Measurements from ENCODE around the gene WNT10A.

The WNT10A gene

DNA sequence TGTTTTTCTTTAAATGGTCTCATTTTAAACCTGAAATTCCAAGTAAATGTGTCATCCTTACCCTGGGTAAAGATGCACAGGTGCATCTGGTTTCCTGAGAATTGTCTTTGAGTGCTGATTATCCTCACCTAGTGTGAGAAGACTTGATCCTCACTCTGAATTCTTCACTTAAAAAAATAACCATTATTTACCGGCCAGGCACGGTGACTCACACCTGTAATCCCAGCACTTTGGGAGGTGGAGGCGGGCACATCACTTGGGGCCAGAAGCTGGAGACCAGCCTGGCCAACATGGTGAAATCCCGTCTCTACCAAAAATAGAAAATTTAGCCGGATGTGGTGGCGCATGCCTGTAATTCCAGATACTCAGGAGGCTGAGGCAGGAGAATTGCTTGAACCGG, 30.9 kb upstream of the WNT10A start:
- no peaks in the 10 kb centered on the region for H3F3A ChIP-seq (ENCODE audit: insufficient read depth, low read length)
- no peaks in the 10 kb centered on the region for H3K9me2 ChIP-seq (ENCODE audit: low read depth, low read length)
- H3K27me3 ChIP-seq (ENCODE audit: insufficient read depth, low read length), result 0 out of 2 replicates have a peak, but pooled peaks cover 4% of the 10 kb centered on the region
- no peaks in the 10 kb centered on the region for H3K4me1 ChIP-seq (ENCODE audit: insufficient read depth, low read length, severe bottlenecking)
- no peak overlapping the region for H2AFZ ChIP-seq (ENCODE audit: low read length)
- no peak overlapping the region for H3K4me3 ChIP-seq (ENCODE audit: low read depth, low read length, poor library complexity, severe bottlenecking)
- no peak overlapping the region for H3K4me2 ChIP-seq (ENCODE audit: low read length)
- no peak overlapping the region for H3K27ac ChIP-seq (ENCODE audit: low read depth, low read length, poor library complexity, severe bottlenecking)
- H3K9me3 ChIP-seq (ENCODE audit: low read length), result peaks cover 3% of the 10 kb centered on the region; the same call in 1 of the 2 replicates
- H3K36me3 ChIP-seq (ENCODE audit: insufficient read depth, low read length), result no peaks in the 10 kb centered on the region
- H3K79me2 ChIP-seq (ENCODE audit: insufficient read depth, low read length), result no peaks in the 10 kb centered on the region
- TF ChIP-seq CTCF (IDR thresholded peaks at IDR 0.05; ENCODE audit: low read length) (no peak), EZH2 (IDR thresholded peaks at IDR 0.05; ENCODE audit: borderline replicate concordance, low read length) (no peak)
- no peak overlapping the region for H3K9ac ChIP-seq (ENCODE audit: low read length)
- H4K20me1 ChIP-seq (ENCODE audit: insufficient read depth, low read length), result no peaks in the 10 kb centered on the region

- TF ChIP-seq EZH2 (IDR thresholded peaks at IDR 0.05; ENCODE audit: borderline replicate concordance, low read length) (no peak), CTCF (IDR thresholded peaks at IDR 0.05; ENCODE audit: low read length) (no peak)
- Histone ChIP-seq H3K4me3 (ENCODE audit: low read depth, low read length, poor library complexity, severe bottlenecking) (no peak overlapping the region), H3K79me2 (ENCODE audit: insufficient read depth, low read length) (no peaks in the 10 kb centered on the region), H3K27me3 (ENCODE audit: insufficient read depth, low read length) (peaks cover 13% of the 10 kb centered on the region; the same call in 1 of the 2 replicates), H2AFZ (ENCODE audit: low read length) (no peak overlapping the region), H4K20me1 (ENCODE audit: insufficient read depth, low read length) (no peaks in the 10 kb centered on the region), H3K9me2 (ENCODE audit: low read depth, low read length) (no peaks in the 10 kb centered on the region), H3K4me2 (ENCODE audit: low read length) (no peak overlapping the region), H3F3A (ENCODE audit: insufficient read depth, low read length) (no peaks in the 10 kb centered on the region), H3K27ac (ENCODE audit: low read depth, low read length, poor library complexity, severe bottlenecking) (no peak overlapping the region), H3K9ac (ENCODE audit: low read length) (no peak overlapping the region), H3K4me1 (ENCODE audit: insufficient read depth, low read length, severe bottlenecking) (no peaks in the 10 kb centered on the region), H3K9me3 (ENCODE audit: low read length) (no peaks in the 10 kb centered on the region), H3K36me3 (ENCODE audit: insufficient read depth, low read length) (no peaks in the 10 kb centered on the region)
Observed at GRCh38 chr2:218850796-218851195, 29.9 kb upstream of the WNT10A start.

- no peaks in the 10 kb centered on the region for H3K9me2 ChIP-seq (ENCODE audit: low read depth, low read length)
- H3K4me3 ChIP-seq (ENCODE audit: low read depth, low read length, poor library complexity, severe bottlenecking), result no peak overlapping the region
- TF ChIP-seq EZH2 (IDR thresholded peaks at IDR 0.05; ENCODE audit: borderline replicate concordance, low read length) (no peak), CTCF (IDR thresholded peaks at IDR 0.05; ENCODE audit: low read length) (no peak)
- no peak overlapping the region for H2AFZ ChIP-seq (ENCODE audit: low read length)
- no peaks in the 10 kb centered on the region for H3K36me3 ChIP-seq (ENCODE audit: insufficient read depth, low read length)
- H3K9me3 ChIP-seq (ENCODE audit: low read length), result no peaks in the 10 kb centered on the region
- no peaks in the 10 kb centered on the region for H3K4me1 ChIP-seq (ENCODE audit: insufficient read depth, low read length, severe bottlenecking)
- no peak overlapping the region for H3K27ac ChIP-seq (ENCODE audit: low read depth, low read length, poor library complexity, severe bottlenecking)
- peaks cover 13% of the 10 kb centered on the region; the same call in 1 of the 2 replicates for H3K27me3 ChIP-seq (ENCODE audit: insufficient read depth, low read length)
- no peak overlapping the region for H3K9ac ChIP-seq (ENCODE audit: low read length)
- no peaks in the 10 kb centered on the region for H3K79me2 ChIP-seq (ENCODE audit: insufficient read depth, low read length)
- H4K20me1 ChIP-seq (ENCODE audit: insufficient read depth, low read length), result no peaks in the 10 kb centered on the region
- no peak overlapping the region for H3K4me2 ChIP-seq (ENCODE audit: low read length)
- no peaks in the 10 kb centered on the region for H3F3A ChIP-seq (ENCODE audit: insufficient read depth, low read length)
Observed at GRCh38 chr2:218851286-218851685, 29.4 kb upstream of the WNT10A start.
